ENCODE measurements around the gene GOLGA1. TPM values are rescaled to one million over a fixed set of nuclear protein-coding genes. Genes with fewer than 3 reads are reported as not detected.
"Not testable (repeated sequence)": the region's sequence is repeated elsewhere in the genome, so short reads cannot be mapped to it uniquely, and the experiment has no call there.

The GOLGA1 gene
- 10 to 100 TPM; 23.4 to 26.8 TPM for total RNA-seq

- peaks cover 13% of the 10 kb centered on the region for H3K36me3 Mint-ChIP-seq
- DNase-seq: peak; percentile 94
- no peaks in the 10 kb centered on the region for H3K9me3 Mint-ChIP-seq
- POLR2A ChIA-PET: interaction anchor here (0.6 to 2.0 kb wide), 11 partner anchors 8 to 301 kb away, joined by 3 to 28 read pairs (median 7); partner anchors contain the start of genes ARPC5L, HSPA5, RPL35 and SCAI
- peak; percentile 86 for ATAC-seq (ENCODE audit: low read depth)
- peaks cover 24% of the 10 kb centered on the region for H3K4me1 Mint-ChIP-seq
- no peaks in the 10 kb centered on the region for H3K27me3 Mint-ChIP-seq
- H3K4me3 Mint-ChIP-seq: peak within 1 kb of the TSS; percentile 99
- H3K27ac Mint-ChIP-seq: peak within 1 kb of the TSS; percentile 98
Measured at GRCh38 chr9:124940894-124941678, at the start of gene GOLGA1. Gene GOLGA1 (minus strand): TSS chr9:124941083. CDS start chr9:124938711, 2,372 bp downstream.

- Mint-ChIP-seq H3K4me3 (no peak overlapping the region), H3K27me3 (no peaks in the 10 kb centered on the region), H3K4me1 (no peaks in the 10 kb centered on the region), H3K36me3 (peaks cover 13% of the 10 kb centered on the region), H3K9me3 (no peaks in the 10 kb centered on the region), H3K27ac (no peak overlapping the region)
- DNase-seq (no peak), ATAC-seq (ENCODE audit: low read depth) (no peak)
- POLR2A ChIA-PET: no interaction called here
Measured at GRCh38 chr9:124983698-124984097, 42.8 kb upstream of the GOLGA1 start.

GRCh38 chr9:124980431-124980830 is 39.5 kb upstream of the GOLGA1 start:
- H3K27me3 Mint-ChIP-seq: no peaks in the 10 kb centered on the region
- DNase-seq (no peak), ATAC-seq (ENCODE audit: low read depth) (no peak)
- no peaks in the 10 kb centered on the region for H3K9me3 Mint-ChIP-seq
- peaks cover 12% of the 10 kb centered on the region for H3K36me3 Mint-ChIP-seq
- POLR2A ChIA-PET: no interaction called here
- H3K4me3 Mint-ChIP-seq: no peak overlapping the region
- no peaks in the 10 kb centered on the region for H3K4me1 Mint-ChIP-seq
- H3K27ac Mint-ChIP-seq: no peak overlapping the region

- H3K4me1 Mint-ChIP-seq: peaks cover 1% of the 10 kb centered on the region
- DNase-seq: no peak
- H3K27ac Mint-ChIP-seq: no peak overlapping the region
- no peak overlapping the region for H3K4me3 Mint-ChIP-seq
- POLR2A ChIA-PET: no interaction called here
- peaks cover 14% of the 10 kb centered on the region for H3K36me3 Mint-ChIP-seq
- no peak for ATAC-seq (ENCODE audit: low read depth)
- H3K9me3 Mint-ChIP-seq: no peaks in the 10 kb centered on the region
- no peaks in the 10 kb centered on the region for H3K27me3 Mint-ChIP-seq
Measured at GRCh38 chr9:124975131-124975530, 34.2 kb upstream of the GOLGA1 start.

GRCh38 chr9:124973807-124974206 is 32.9 kb upstream of the GOLGA1 start:
- Mint-ChIP-seq H3K4me3 (no peak overlapping the region), H3K36me3 (peaks cover 13% of the 10 kb centered on the region), H3K4me1 (peaks cover 1% of the 10 kb centered on the region), H3K9me3 (no peaks in the 10 kb centered on the region), H3K27me3 (no peaks in the 10 kb centered on the region), H3K27ac (no peak overlapping the region)
- POLR2A ChIA-PET: interaction anchor here (0.7 kb wide), 1 partner anchor 29 kb away, joined by 3 read pairs; no protein-coding TSS in a partner anchor
- ATAC-seq (ENCODE audit: low read depth): no peak
- DNase-seq: no peak

GRCh38 chr9:124972241-124972770 is 31.4 kb upstream of the GOLGA1 start:
- Mint-ChIP-seq H3K27ac (no peak overlapping the region), H3K4me1 (peaks cover 1% of the 10 kb centered on the region), H3K36me3 (peaks cover 16% of the 10 kb centered on the region), H3K4me3 (no peak overlapping the region), H3K27me3 (no peaks in the 10 kb centered on the region), H3K9me3 (no peaks in the 10 kb centered on the region)
- DNase-seq (no peak), ATAC-seq (ENCODE audit: low read depth) (no peak)
- POLR2A ChIA-PET: no interaction called here

GRCh38 chr9:124969401-124969800 is 28.5 kb upstream of the GOLGA1 start:
- ATAC-seq (ENCODE audit: low read depth) (no peak), DNase-seq (no peak)
- Mint-ChIP-seq H3K9me3 (no peaks in the 10 kb centered on the region), H3K36me3 (peaks cover 14% of the 10 kb centered on the region), H3K27me3 (no peaks in the 10 kb centered on the region), H3K4me3 (no peak overlapping the region), H3K4me1 (peaks cover 11% of the 10 kb centered on the region), H3K27ac (no peak overlapping the region)
- POLR2A ChIA-PET: no interaction called here

- Mint-ChIP-seq H3K27me3 (no peaks in the 10 kb centered on the region), H3K27ac (no peak overlapping the region), H3K36me3 (peaks cover 14% of the 10 kb centered on the region), H3K4me3 (no peak overlapping the region), H3K9me3 (no peaks in the 10 kb centered on the region), H3K4me1 (peaks cover 18% of the 10 kb centered on the region)
- POLR2A ChIA-PET: no interaction called here
- no peak for DNase-seq
- no peak for ATAC-seq (ENCODE audit: low read depth)
Measured at GRCh38 chr9:124968238-124968637, 27.4 kb upstream of the GOLGA1 start.

- H3K4me3 Mint-ChIP-seq: peak overlapping the region; percentile 76
- peaks cover 18% of the 10 kb centered on the region for H3K4me1 Mint-ChIP-seq
- peak overlapping the region; percentile 92 for H3K27ac Mint-ChIP-seq
- peak; percentile 98 for ATAC-seq (ENCODE audit: low read depth)
- H3K27me3 Mint-ChIP-seq, DNase-seq, H3K9me3 Mint-ChIP-seq, H3K36me3 Mint-ChIP-seq: not testable (repeated sequence)
- POLR2A ChIA-PET: interaction anchor here (0.6 to 2.9 kb wide), 6 partner anchors 25 to 178 kb away, joined by 3 to 28 read pairs (median 6); partner anchors contain the start of genes GOLGA1 and SCAI
Measured at GRCh38 chr9:124965775-124966568, 25.1 kb upstream of the GOLGA1 start.

GRCh38 chr9:124964604-124965003 is 23.7 kb upstream of the GOLGA1 start:
- peak overlapping the region; percentile 9 for H3K4me3 Mint-ChIP-seq
- H3K36me3 Mint-ChIP-seq: peaks cover 12% of the 10 kb centered on the region
- POLR2A ChIA-PET: interaction anchor here (0.6 to 2.9 kb wide), 4 partner anchors 23 to 1324 kb away, joined by 3 to 28 read pairs (median 8); partner anchors contain the start of gene GOLGA1
- peak overlapping the region; percentile 92 for H3K27ac Mint-ChIP-seq
- H3K27me3 Mint-ChIP-seq: no peaks in the 10 kb centered on the region
- ATAC-seq (ENCODE audit: low read depth) (no peak), DNase-seq (no peak)
- peaks cover 18% of the 10 kb centered on the region for H3K4me1 Mint-ChIP-seq
- peaks cover under 1% of the 10 kb centered on the region for H3K9me3 Mint-ChIP-seq

GRCh38 chr9:124964056-124964455 is 23.2 kb upstream of the GOLGA1 start:
- ATAC-seq (ENCODE audit: low read depth): no peak
- POLR2A ChIA-PET: interaction anchor here (0.6 to 2.9 kb wide), 2 partner anchors 23 to 178 kb away, joined by 3 to 28 read pairs; partner anchors contain the start of gene GOLGA1
- no peak for DNase-seq
- peak overlapping the region; percentile 9 for H3K4me3 Mint-ChIP-seq
- H3K4me1 Mint-ChIP-seq: peaks cover 18% of the 10 kb centered on the region
- peaks cover 12% of the 10 kb centered on the region for H3K36me3 Mint-ChIP-seq
- no peaks in the 10 kb centered on the region for H3K27me3 Mint-ChIP-seq
- peak overlapping the region; percentile 69 for H3K27ac Mint-ChIP-seq
- H3K9me3 Mint-ChIP-seq: peaks cover 1% of the 10 kb centered on the region

- ATAC-seq (ENCODE audit: low read depth): no peak
- POLR2A ChIA-PET: no interaction called here
- H3K9me3 Mint-ChIP-seq: peaks cover 1% of the 10 kb centered on the region
- peaks cover 9% of the 10 kb centered on the region for H3K36me3 Mint-ChIP-seq
- no peak overlapping the region for H3K4me3 Mint-ChIP-seq
- peaks cover 11% of the 10 kb centered on the region for H3K4me1 Mint-ChIP-seq
- no peaks in the 10 kb centered on the region for H3K27me3 Mint-ChIP-seq
- H3K27ac Mint-ChIP-seq: no peak overlapping the region
- no peak for DNase-seq
Measured at GRCh38 chr9:124960409-124960752, 19.5 kb upstream of the GOLGA1 start.

GRCh38 chr9:124959671-124960408 is 19.0 kb upstream of the GOLGA1 start:
- H3K36me3 Mint-ChIP-seq; ATAC-seq (ENCODE audit: low read depth); H3K4me3 Mint-ChIP-seq; H3K27ac Mint-ChIP-seq; DNase-seq; H3K4me1 Mint-ChIP-seq; H3K9me3 Mint-ChIP-seq; H3K27me3 Mint-ChIP-seq: not testable (repeated sequence)
- POLR2A ChIA-PET: interaction anchor here (0.7 kb wide), 1 partner anchor 282 kb away, joined by 3 read pairs; no protein-coding TSS in a partner anchor
